ENCODE results near the gene AGTPBP1. TPM values are rescaled to one million over a fixed set of nuclear protein-coding genes. Genes with fewer than 3 reads are reported as not detected.
"Not testable (repeated sequence)": the region's sequence is repeated elsewhere in the genome, so short reads cannot be mapped to it uniquely, and the experiment has no call there.

The AGTPBP1 gene
- total RNA-seq, 2 experiments from 2014 or later = 24.2 to 37.2 TPM

DNA sequence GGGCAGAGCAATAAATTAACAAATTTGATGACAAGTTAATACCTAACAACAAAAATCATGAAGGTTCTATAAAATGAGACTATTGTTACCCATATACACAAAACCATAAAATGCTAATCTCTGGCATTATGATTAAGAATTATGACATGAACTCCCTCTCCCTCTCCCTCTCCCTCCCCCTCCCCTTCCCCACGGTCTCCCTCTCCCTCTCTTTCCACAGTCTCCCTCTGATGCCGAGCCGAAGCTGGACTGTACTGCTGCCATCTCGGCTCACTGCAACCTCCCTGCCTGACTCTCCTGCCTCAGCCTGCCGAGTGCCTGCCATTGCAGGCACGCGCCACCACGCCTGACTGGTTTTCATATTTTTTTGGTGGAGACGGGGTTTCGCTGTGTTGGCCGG, 168.8 kb downstream of the AGTPBP1 start:
- CTCF ChIA-PET (ENCODE audit: unreplicated experiment); H3K36me3 ChIP-seq (ENCODE audit: insufficient read depth, low read length); H2AFZ ChIP-seq (ENCODE audit: low read length); H3K9me2 ChIP-seq (ENCODE audit: insufficient read depth, low read length); POLR2A ChIA-PET; H3K27ac ChIP-seq (ENCODE audit: low read depth, low read length, poor library complexity, severe bottlenecking); H3K4me3 ChIP-seq (ENCODE audit: low read depth, low read length, poor library complexity, severe bottlenecking); BruUV-seq (replicated peaks); H3K79me2 ChIP-seq (ENCODE audit: insufficient read depth, low read depth, low read length); intact Hi-C loops (cut with micrococcal nuclease; ENCODE audit: unreplicated experiment); H3K4me2 ChIP-seq (ENCODE audit: low read length); DNase-seq (ENCODE audit: low spot score); H3K9me3 ChIP-seq (ENCODE audit: low read length); H4K20me1 ChIP-seq (ENCODE audit: insufficient read depth, low read length); H3K4me1 ChIP-seq (ENCODE audit: insufficient read depth, low read length, poor library complexity, severe bottlenecking): not testable (repeated sequence)

DNA sequence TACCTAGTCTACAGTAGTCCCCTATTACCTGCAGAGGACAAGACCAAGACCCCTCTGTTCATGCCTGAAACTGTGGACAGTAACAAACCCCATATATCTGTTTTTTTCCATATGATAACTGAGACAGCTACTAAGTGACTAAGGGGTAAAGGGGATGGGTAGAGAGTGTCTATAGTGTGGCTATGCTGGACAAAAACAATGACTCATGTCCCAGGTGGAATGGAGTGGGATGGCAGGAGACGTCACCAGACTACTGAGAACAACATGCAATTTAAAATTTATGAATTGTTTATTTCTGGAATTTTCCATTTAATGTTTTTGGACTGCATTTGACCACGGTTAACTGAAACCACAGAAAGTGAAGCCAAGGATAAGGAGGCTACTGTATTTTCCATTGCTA, 171.8 kb downstream of the AGTPBP1 start:
- BruUV-seq (replicated peaks) = no TSS peak
- H4K20me1 ChIP-seq (ENCODE audit: insufficient read depth, low read length) = no peaks in the 10 kb centered on the region
- no peak for DNase-seq (ENCODE audit: low spot score)
- POLR2A ChIA-PET = interaction anchor here (0.5 to 1.4 kb wide), 2 partner anchors 9 to 50 kb away, joined by 4 to 6 read pairs; no protein-coding TSS in a partner anchor
- no peak overlapping the region for H3K4me2 ChIP-seq (ENCODE audit: low read length)
- H3K4me3 ChIP-seq (ENCODE audit: low read depth, low read length, poor library complexity, severe bottlenecking) = no peak overlapping the region
- H2AFZ ChIP-seq (ENCODE audit: low read length) = no peak overlapping the region
- H3K79me2 ChIP-seq (ENCODE audit: insufficient read depth, low read depth, low read length) = no peaks in the 10 kb centered on the region
- TF ChIP-seq EZH2phosphoT487 (IDR thresholded peaks at IDR 0.05; ENCODE audit: borderline replicate concordance, low read depth, low read length) = no peak
- TF ChIP-seq, protein P1, sequence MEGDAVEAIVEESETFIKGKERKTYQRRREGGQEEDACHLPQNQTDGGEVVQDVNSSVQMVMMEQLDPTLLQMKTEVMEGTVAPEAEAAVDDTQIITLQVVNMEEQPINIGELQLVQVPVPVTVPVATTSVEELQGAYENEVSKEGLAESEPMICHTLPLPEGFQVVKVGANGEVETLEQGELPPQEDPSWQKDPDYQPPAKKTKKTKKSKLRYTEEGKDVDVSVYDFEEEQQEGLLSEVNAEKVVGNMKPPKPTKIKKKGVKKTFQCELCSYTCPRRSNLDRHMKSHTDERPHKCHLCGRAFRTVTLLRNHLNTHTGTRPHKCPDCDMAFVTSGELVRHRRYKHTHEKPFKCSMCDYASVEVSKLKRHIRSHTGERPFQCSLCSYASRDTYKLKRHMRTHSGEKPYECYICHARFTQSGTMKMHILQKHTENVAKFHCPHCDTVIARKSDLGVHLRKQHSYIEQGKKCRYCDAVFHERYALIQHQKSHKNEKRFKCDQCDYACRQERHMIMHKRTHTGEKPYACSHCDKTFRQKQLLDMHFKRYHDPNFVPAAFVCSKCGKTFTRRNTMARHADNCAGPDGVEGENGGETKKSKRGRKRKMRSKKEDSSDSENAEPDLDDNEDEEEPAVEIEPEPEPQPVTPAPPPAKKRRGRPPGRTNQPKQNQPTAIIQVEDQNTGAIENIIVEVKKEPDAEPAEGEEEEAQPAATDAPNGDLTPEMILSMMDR (conservative IDR thresholded peaks at IDR 0.05; ENCODE audit: low read length) = no peak
- CTCF ChIA-PET (ENCODE audit: unreplicated experiment) = no interaction called here
- no peaks in the 10 kb centered on the region for H3K9me3 ChIP-seq (ENCODE audit: low read length)
- no peak overlapping the region for H3K27ac ChIP-seq (ENCODE audit: low read depth, low read length, poor library complexity, severe bottlenecking)
- no peaks in the 10 kb centered on the region for H3K4me1 ChIP-seq (ENCODE audit: insufficient read depth, low read length, poor library complexity, severe bottlenecking)
- intact Hi-C loops (cut with micrococcal nuclease; ENCODE audit: unreplicated experiment) = no loop called here
- peaks cover 5% of the 10 kb centered on the region; the same call in 1 of the 2 replicates for H3K36me3 ChIP-seq (ENCODE audit: insufficient read depth, low read length)
- H3K9me2 ChIP-seq (ENCODE audit: insufficient read depth, low read length) = no peaks in the 10 kb centered on the region

DNA sequence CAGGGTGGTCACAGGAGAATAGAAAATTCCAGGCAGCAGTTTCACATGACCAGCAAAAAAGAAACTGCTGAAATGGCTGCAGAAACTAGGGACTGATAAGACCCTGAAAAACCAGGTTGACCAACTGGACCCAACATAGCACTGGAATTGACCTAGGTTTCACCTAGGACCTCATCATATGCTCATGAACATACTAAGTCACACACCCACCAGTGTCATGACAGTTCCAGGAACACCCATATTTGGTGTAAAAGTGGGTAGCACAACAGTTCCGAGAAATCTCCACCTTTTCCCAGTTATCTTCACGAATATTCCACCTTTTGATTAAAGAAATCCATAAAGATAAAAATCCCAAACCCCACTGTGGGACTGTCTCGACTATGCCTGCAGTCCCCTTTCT, 182.2 kb downstream of the AGTPBP1 start:
- H3K79me2 ChIP-seq (ENCODE audit: insufficient read depth, low read depth, low read length) = no peaks in the 10 kb centered on the region
- peaks cover 2% of the 10 kb centered on the region; the same call in 1 of the 2 replicates for H3K36me3 ChIP-seq (ENCODE audit: insufficient read depth, low read length)
- CTCF ChIA-PET (ENCODE audit: unreplicated experiment) = no interaction called here
- H4K20me1 ChIP-seq (ENCODE audit: insufficient read depth, low read length) = no peaks in the 10 kb centered on the region
- H3K27ac ChIP-seq (ENCODE audit: low read depth, low read length, poor library complexity, severe bottlenecking) = no peak overlapping the region
- no peaks in the 10 kb centered on the region for H3K9me3 ChIP-seq (ENCODE audit: low read length)
- no peak for DNase-seq (ENCODE audit: low spot score)
- POLR2A ChIA-PET = interaction anchor here (0.5 kb wide), 1 partner anchor 24 kb away, joined by 4 read pairs; no protein-coding TSS in a partner anchor
- TF ChIP-seq EZH2phosphoT487 (IDR thresholded peaks at IDR 0.05; ENCODE audit: borderline replicate concordance, low read depth, low read length) = no peak
- TF ChIP-seq, protein P1 (conservative IDR thresholded peaks at IDR 0.05; ENCODE audit: low read length) = no peak
- intact Hi-C loops (cut with micrococcal nuclease; ENCODE audit: unreplicated experiment) = no loop called here
- no TSS peak for BruUV-seq (replicated peaks)
- no peaks in the 10 kb centered on the region for H3K9me2 ChIP-seq (ENCODE audit: insufficient read depth, low read length)
- no peak overlapping the region for H2AFZ ChIP-seq (ENCODE audit: low read length)
- H3K4me2 ChIP-seq (ENCODE audit: low read length) = no peak overlapping the region
- no peaks in the 10 kb centered on the region for H3K4me1 ChIP-seq (ENCODE audit: insufficient read depth, low read length, poor library complexity, severe bottlenecking)
- H3K4me3 ChIP-seq (ENCODE audit: low read depth, low read length, poor library complexity, severe bottlenecking) = no peak overlapping the region
